Amygdala (tissue), 56 donors: ENCODE measurements around the gene NCKAP5.
"Not testable (repeated sequence)": the region's sequence is repeated elsewhere in the genome, so short reads cannot be mapped to it uniquely, and the experiment has no call there.

ENCODE experiments used
- DNase-seq, 56 donors: peaks; one replicate each; lab custom pipeline; 2025; lab: John Stamatoyannopoulos, UW

NCKAP5 gene

DNA sequence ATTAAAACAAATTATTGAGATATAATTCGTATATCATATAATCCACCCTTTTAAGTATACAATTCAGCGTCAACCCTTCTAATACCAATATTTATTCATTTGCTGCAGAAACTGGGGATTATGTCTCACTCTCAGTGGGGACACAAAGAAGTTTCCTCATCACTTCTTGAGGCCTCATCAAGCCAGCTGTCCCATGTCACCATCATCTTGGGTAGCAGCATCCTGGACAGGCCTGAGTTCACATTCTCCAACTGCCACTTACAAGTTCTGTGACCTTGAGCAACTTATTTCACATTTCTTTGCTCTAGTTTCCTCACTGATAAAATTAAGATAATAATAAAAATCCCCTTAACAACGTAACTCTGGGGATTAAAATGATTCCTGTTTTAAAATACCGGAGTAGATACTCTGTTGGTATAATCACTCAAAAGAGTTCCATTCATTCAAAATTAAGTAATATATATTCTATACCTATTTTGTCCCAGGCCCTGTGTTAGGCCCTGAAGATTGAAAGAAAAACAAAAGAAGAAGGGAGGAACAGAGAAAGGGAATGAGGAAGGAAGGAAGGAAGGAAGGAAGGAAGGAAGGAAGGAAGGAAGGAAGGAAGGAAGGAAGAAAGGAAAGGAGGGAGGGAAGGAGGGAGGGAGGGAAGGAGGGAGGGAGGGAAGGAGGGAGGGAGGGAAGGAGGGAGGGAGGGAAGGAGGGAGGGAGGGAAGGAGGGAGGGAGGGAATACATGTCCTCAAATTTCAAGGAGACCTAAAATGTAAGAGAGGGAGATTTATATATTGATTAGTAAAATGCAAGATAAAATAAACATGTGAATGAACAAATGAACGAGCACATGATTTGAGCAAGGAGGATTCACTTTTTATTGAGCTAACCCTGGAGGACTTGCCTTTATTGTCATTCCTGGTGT is 42.4 kb downstream of the NCKAP5 start:
- no peak for DNase-seq

DNA sequence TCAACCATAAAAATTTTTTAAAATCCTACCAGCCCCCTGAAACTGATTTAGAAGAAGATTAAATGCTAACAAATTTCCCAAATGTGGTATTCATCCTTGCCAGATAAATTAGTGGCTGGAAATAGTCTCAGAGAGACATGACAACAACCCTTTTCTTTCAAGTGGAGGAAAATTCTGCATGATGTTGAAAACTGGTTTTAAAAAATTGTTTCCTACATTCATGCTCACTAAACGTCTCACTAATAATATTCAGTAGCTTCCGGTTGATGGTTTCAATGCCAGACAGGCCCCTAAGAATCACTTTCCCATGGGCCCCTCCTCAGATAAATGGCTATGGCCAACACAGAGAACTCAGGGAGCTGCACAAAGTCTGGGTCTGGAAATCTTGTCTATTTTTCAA is 43.2 kb downstream of the NCKAP5 start:
- no peak for DNase-seq

DNA sequence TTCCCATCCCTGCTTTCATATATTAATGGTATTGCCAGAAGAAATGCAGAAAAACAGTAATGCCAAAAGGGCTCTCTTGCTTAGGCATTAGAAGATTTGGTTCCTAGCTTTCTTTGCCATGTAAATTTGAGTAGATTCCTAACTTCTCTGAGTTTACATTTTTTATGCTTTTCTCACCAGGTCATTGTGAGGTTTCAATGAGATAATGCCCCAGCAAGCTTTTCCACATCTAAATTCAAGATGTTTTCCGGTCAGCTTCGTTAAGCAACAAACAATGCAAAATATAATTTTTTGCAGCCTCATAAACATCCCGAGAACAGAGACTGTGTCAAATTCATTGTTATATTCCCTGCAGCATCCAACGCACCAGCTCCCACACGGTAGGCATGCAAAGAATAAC is 44.9 kb downstream of the NCKAP5 start:
- no peak for DNase-seq

- DNase-seq = no peak
Observed at GRCh38 chr2:133522204-133522603, 46.1 kb downstream of the NCKAP5 start.

DNA sequence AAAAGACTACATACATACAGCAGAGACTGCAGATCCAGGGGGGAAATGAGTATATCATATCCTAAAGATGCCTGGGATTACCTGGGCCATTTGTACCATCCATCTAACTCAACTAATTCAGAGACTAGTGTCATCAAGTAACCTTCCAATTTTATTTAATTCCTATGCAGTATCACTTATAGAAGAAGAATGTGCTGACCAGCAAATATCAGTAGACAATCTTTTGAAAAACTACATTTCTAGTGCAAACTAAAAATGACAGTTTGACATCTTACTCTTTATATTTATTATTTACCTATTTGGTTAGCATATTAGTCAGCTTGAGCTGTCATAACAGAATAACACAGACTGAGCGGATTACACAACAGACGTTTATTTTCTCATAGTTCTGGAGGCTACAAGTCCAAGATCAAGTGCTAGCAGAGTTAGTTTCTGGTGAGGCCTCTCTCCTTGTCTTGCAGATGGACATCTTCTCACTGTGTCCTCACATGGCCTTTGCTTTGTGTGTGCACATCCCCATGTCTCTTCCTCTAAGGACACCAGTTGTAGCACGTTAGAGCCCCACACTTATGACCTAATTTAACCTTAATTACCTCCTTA is 47.0 kb downstream of the NCKAP5 start:
- no peak for DNase-seq

DNA sequence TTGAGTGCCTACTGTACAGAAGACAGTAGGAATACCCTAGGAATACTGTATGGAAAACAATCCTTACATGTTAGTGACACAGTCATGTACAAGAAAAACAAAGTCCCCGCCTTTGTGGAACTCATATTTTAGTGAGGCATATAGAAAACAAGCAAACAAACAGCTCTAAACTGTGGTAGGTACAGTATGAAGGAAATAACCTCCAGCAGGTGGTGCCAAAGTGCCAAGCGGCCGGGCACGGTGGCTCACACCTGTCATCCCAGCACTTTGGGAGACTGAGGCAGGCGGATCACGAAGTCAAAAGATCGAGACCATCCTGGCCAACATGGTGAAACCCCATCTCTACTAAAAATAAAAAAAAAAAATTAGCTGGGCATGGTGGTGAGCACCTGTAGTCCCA is 48.6 kb downstream of the NCKAP5 start:
- DNase-seq = not testable (repeated sequence)

DNA sequence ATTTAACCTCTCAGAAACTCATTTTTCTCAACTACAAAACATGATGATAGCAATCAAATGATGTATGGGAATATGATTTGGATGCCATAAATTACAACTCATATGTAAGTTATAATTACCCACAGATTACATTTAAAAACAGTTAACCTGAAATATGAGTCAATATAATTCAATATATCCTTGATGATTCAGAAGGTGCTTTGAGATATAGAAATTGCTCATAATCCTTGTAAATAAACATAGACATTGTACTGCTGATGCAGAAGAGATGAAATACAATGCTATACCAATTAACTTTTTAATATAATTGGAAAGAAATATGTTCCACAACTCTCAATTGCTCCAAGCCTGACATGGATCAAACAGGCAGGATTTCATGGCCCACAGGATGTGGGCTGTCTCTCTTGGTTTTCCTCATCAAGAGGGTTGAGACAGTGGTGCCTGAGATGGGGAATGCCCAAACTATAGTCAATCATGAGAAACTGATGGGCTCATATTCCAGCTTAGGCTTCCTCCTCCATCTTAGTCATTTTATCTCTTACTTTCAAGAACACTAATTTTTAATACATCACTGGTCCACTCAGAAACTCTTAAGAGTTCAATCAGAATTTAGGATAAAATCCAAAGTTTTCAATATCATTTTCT is 49.4 kb downstream of the NCKAP5 start:
- DNase-seq = no peak

DNA sequence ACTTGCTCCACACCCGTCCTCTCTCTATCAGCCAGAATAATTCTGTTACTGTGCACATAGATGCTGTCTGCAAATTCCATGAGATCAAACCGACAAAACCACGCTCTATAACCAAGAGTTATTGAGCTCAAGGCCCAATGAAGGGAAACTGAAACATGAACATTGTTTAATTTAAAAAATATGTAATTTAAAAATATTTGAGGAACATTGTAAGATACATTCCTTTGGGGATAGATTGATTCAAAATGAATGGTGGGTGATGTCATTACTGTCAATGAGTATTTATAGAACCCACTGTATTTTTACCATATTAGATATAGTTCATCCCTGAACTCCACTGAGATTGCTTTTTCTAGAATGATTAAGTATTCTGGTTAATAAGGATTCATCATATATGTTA is 50.4 kb downstream of the NCKAP5 start:
- DNase-seq = no peak

DNA sequence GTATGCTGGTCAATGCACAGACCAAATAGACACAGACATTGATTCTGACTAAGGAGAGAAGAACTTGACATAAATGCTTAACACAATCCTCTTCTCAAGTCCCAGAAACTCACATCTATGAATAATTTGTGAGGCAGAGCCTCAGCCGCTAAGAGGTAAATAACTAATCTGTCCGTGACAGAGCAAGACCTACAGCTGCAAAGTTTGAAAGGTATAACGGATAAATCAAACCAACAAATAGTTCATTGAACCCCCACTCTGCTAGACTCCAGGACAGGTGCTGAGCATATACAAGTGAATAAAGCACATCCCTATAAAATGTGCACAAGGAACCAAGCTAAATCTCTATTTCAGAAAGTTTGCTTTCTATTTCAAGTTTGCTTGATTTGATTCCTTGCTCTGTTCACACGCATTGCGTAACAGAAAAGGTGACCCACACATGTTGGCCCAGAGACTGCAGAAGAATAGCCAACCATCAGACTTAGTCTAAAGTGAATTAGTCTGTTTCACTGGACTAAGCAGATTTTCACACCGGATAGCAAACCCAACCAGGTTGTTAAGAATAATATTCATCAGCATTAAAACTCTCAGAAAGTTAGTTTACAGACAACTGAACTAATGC is 51.7 kb downstream of the NCKAP5 start:
- no peak for DNase-seq

DNA sequence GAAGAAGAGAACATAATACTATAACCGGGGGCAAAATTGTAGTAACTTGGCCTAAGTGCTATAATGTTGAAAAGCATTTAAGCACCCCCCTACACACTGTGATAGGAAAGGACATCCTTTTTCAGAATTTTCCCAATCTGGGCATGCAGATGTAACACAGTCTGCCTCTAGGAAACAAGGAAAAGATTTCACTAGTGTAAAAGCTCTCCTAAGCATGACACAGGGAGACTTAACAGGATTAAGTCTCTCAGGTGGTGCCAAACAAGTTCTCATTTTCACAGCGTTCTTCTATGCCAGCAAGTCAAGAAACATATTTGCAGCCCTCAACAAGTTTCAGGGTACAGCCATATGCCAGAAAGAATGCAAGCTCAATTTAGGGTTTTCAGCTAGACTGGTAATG is 53.0 kb downstream of the NCKAP5 start:
- DNase-seq = no peak

- no peak for DNase-seq
Observed at GRCh38 chr2:133513893-133514292, 54.4 kb downstream of the NCKAP5 start.

- no peak for DNase-seq
Observed at GRCh38 chr2:133512121-133512520, 56.1 kb downstream of the NCKAP5 start.

- DNase-seq = no peak
Observed at GRCh38 chr2:133511679-133512078, 56.6 kb downstream of the NCKAP5 start.

DNA sequence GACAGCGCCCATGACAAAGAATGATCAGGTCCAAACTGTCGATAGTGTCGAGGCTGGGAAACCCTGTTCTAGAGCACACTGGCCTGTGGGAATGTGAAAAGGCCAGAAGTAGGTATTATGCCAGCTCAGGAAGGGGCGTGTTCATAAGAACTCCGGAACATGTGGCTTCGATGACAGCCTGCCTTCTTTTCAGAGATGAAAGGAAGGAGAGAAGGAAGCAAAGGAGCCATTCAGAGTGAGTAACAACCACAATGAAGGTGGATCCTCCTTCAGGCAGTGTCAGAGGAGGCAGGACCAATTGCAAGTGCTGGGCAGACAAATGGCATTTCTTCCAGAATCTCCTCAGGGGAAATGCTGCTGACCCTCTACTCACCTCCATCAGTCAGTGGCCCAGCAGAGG is 58.5 kb downstream of the NCKAP5 start:
- DNase-seq = no peak

- DNase-seq = peak in 3 of 56 donors; percentile 5 to 12 (median 8)
Observed at GRCh38 chr2:133508546-133509165, 59.6 kb downstream of the NCKAP5 start.

GRCh38 chr2:133506996-133507395 is 61.3 kb downstream of the NCKAP5 start:
- DNase-seq = peak in 1 of 56 donors; percentile 6

DNA sequence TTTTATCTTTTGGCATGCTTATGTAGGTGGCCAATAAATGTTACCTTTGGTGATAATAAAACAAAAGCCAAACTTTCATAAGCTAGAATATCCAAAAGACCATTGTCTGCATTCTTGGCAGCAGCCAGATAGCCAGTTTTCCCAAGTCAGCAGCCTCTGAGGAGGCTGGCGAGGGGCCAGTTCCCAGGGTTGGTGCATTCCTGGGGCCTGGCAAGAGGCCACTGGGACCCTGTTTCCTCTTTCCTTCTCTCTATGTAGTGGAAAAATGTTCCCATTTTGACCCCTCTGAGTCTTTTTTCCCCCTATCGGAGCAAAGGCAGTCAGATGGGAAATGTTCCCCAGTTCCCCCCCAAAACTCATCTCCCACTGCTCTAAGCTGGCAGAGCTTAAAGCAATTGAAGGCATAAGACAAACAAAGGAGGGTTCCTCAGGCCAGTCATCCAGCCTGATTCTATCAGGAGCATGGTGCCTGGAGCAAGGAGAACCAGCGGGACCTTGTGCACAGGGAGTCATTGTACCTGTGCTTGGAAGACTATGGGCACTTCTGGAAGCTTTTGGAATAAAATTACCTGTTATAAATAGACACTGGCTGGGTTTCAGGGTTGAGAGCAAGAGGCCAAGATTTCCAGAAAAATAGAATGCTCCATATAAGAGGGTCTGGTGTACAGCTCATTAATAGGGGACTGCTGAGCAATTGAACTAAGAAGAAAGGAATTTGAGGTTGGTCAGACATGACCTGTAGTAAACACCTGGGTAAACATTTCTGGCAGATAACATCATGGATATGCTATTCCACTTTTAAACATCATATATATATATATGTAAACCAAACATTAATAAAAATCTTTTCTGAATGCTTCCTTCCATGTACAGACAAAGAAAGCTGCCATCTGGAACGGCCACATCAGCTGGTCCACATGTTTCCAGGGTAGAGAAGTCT is 63.4 kb downstream of the NCKAP5 start:
- peak in 31 of 56 donors; percentile 3 to 75 (median 15) for DNase-seq

DNA sequence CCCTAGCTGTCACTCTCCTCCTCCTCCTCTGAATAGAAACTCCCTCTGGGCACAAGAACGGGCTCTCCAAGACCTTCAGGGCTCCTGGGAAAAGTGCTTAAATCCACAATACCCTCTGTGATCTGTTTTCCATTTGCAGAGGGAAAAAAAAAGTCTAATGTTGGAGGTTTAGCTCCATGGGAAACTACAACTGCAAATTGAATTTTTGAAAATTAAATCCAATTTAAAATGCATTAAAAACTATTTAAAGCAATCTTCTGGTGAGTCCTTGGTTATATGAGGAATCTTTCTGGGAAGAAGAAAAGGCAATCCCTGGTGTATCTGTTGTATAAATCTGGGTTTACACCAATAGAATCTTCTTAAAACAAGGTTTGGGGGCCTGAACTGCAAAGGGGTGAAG is 64.3 kb downstream of the NCKAP5 start:
- DNase-seq = no peak

- no peak for DNase-seq
Observed at GRCh38 chr2:133503323-133503722, 64.9 kb downstream of the NCKAP5 start.
